HG02884 (cell line): Measurements from ENCODE around the gene BCL2.

Source experiments
- ATAC-seq: cut with Tn5 transposase; IDR thresholded peaks from one replicate; pipeline ENCODE4 v1.9.1; 2021; ENCODE audit warnings: mild to moderate bottlenecking, moderate library complexity; ENCODE audit not compliant: unreplicated experiment

Gene BCL2

DNA sequence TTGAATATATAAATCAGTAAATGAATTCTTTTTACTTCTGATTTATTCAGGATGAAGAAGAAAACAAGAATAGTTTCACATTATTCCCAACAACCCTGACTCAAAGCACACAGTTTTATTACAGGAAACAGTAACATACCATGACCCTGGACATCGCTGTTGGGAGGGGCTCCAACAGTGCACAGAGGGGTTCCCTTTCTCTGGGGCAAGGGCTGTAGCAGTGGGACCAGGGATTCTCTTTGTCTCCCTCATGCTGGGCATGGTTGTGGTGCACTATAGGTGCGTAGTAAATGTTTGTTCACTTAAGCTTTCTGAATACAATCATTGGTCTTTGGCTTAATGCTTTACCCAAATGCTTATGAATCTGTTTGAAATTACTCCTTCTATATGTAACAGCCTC is 189.4 kb downstream of the BCL2 start:
- no peak for ATAC-seq

DNA sequence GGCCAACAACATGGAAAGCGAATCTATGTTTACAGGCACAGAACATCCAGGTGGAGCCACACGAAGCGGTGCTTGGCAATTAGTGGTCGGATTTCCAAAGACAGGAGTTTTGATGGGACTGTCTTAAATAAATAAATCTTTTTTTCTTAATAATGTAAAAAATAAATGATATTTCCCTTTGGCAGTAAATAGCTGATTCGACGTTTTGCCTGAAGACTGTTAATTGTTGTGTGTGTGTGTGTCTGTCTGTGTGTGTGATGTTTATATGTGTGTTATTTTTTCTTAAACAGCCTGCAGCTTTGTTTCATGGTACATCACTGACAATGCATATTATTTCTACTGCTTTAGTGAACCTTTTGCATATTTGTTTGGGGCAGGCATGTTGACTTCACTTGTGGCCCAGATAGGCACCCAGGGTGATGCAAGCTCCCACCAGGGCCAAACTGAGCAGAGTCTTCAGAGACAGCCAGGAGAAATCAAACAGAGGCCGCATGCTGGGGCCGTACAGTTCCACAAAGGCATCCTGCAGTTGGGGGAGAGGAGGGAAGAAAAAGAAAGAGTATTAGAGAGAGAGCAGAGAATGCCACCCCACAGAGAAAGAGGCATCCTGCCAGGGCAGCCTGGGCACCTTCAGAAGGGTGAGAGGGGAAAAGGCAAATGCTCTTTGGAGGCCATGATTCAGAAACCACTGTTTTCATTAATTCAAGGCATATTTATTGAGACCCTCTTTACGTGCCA is 191.2 kb downstream of the BCL2 start:
- ATAC-seq = no peak

DNA sequence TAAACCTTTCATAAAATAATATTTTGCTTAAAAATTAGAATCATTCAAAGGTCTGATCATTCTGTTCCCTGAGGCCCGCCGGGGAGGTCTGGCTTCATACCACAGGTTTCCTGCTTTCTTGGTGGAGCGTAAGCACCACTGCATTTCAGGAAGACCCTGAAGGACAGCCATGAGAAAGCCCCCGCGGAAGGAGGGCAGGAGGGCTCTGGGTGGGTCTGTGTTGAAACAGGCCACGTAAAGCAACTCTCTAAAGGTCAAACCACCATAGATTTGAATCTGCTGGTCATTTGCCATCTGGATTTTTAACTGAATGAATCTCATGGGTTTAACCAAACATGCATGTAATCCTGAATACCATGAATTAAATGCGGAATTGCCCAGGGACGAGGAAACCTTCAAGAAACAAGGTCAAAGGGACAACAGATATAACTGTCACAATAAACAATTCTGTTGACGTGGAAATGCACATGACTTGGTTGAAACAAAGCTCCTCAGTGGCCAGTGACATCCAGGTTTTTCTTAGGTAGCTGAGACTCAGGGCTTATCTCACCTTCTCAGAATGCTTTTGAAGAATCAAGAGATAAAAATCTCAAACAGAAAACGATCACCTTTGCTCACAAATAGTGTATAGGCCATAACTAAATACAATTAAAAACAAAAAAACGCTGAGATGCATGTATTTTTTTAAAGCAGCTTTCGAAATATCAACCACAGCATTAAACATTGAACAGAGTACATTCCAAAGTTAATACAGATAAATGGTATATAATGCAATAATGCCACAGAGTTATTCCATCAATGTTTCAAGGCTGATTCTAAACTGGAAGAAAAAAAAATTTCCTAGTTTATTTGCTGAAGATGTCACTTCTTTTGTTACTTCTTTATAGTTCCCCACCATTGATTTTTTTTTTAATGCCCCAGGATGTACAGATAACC is 193.2 kb downstream of the BCL2 start:
- ATAC-seq = no peak

DNA sequence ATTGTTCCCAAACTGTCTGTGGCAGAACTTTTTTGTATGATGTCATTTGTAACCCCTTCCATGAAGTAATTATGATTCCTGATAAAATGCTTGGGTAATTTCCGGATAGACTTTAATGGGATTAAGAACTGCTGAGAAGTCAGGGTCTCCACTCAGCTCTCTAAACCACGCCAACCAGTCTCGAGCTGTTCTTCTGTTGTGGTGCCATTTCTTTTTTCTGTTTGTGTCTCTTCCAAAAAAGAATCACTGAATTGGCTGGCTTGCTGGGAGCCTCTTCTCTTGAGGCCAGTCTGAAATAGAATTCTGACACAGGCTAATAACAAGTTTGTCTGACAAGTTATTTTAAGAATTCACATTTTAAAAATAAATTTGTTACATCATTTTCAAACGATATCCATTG is 198.9 kb downstream of the BCL2 start:
- ATAC-seq = no peak

DNA sequence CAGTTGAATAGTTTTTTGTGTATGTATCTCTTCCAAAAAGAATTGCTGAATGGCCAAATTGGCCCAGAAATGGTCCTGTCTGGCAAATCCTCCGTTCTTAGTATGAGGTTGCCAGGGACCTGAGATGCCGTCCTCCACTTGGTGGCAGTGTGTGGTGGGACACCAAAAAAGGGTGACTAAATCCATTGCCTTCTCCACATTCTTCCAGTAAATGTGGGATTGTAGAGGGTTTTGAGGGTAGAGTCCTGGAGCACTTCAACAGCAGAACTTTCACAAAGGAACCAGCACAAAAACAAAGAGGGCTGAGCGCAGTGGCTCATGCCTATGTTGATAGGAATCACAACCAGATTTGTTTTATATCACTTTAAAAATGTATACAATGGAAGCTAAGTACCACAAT is 199.9 kb downstream of the BCL2 start:
- no peak for ATAC-seq

DNA sequence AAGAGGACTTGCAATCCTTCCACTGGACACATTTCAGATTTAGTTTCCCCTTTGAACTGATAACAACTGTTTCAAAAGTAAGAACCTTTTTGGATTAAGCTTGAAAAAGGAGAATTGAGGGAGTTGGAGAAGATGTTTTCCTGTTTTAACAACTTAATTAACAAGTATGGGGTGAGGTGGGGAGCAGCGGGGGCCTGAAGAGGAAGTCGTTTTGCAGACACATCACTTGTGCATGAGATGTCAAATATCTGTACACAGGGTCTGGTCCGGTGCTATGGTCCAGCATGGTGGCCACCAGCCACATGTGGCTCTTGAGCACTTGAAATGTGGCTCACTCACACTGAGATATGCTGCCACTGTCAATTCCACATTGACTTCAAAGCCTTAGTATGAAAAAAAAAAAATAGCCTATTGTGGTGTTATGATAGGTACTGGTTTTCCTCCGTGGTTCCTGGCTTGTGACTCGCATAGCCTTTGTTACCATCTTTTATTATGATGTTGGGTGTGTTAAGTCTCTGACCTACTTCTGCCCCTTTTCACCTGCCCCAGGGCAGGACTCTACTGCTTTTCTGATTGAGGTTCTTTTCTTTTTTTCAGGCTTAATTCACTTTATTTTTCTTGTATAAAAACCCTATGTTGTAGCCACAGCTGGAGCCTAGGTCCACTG is 205.5 kb downstream of the BCL2 start:
- no peak for ATAC-seq

DNA sequence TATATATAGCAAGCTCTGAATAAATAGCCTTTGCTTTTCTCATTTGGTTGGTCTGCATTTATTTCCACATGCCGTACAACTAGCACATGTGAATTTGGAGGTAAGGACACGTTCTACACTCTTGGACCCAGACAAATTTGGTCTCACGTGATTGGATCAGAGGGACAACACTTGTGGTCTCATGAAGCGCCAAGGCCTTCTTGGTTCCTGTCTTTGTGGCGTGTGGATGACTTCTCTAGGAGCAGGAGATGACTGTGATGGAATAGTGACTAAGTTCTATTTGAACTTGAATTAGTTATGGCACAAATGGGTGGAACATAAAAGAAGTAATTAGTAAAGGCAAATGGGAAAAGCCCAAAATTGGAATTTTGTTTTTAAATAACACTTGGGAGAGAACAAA is 206.9 kb downstream of the BCL2 start:
- no peak for ATAC-seq

DNA sequence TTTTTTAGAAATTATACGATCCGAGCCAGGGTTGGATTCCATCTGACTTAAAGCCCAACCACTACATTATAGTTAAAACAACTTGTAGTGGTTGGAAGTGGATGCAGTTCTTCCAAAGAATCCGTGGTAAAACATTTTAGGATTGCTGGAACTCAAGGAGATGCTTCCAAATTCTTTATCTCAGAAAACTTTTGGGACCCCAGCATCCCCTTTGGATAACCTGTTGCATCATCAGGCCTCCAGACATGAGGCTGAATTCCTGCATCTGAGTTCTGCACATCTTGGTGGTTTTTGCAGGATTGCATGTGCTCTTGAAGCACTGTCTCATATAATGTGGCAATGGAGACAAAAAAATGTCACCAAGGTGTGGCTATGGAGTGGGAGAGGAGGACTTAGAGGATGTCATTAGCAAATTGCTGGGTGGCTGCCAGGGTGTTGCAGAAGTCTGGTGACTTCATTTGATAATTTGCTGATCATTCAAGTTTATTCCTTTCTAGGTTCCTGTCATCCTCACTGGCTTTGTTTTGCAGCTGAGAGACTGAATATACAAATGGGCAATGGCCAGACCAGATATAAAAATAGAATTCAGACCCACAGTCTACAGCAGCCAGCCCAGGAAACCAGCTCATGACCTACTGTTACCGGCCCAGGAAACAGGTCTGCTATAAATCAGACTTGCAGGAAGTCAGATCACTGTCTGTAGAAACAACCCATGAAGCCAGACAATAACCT is 207.7 kb downstream of the BCL2 start:
- ATAC-seq = peak; percentile 45

DNA sequence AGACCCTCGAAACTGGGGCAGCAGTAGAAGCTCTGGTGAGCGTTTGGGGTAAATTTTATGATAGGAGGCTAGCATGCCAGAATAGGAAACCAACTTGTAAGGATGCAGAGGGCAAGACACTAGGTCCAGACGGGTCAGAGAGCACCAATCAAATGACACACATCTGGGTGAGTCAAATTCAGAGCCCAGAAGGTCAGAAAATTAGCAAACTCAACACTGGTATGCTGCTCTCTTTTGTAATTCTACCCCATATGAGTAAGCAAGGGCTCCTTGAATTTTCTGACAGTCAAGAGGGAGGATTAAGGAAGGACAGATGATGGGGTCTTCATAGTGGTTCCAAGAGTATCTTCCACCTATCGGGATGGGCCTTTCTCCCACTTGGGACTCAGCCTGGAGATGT is 209.8 kb downstream of the BCL2 start:
- no peak for ATAC-seq

DNA sequence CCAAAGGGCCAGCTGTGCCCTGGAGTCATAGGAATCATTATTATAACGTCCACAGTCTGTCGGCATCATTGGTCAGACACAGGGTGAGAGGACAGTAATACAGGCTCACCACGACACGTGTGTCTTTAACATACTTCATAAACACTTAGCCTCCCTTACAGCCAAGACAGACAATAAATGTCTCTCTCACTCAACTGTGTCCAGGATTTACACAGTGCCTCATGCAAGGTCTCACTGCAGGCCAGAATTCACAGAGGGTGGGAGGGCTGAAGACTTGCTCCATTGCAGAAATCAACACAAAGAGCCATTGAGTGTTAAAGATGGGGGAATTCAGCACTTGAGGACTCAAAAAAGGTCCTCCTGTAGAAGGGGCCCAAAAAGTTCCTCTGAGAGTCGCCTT is 210.5 kb downstream of the BCL2 start:
- ATAC-seq = no peak

DNA sequence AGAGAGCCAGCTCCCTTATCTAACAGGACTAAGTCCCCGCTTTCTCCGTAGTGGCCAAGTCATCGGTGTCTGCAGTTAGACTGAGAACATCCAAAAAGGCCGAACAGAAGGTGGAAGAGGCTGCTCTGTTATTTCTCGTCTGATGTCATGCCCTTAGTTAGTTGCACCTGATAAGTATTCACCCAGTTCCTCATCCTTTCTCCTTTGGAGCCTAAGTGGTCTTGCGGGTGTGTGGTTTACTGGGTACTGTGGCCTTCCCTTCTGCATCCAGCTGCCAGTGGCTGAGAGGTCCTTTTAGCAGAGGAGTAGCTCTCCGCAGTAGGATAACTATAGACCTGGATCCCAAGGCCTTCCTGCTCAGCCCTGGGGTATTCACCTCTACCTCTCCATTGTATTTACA is 211.6 kb downstream of the BCL2 start:
- ATAC-seq = no peak

DNA sequence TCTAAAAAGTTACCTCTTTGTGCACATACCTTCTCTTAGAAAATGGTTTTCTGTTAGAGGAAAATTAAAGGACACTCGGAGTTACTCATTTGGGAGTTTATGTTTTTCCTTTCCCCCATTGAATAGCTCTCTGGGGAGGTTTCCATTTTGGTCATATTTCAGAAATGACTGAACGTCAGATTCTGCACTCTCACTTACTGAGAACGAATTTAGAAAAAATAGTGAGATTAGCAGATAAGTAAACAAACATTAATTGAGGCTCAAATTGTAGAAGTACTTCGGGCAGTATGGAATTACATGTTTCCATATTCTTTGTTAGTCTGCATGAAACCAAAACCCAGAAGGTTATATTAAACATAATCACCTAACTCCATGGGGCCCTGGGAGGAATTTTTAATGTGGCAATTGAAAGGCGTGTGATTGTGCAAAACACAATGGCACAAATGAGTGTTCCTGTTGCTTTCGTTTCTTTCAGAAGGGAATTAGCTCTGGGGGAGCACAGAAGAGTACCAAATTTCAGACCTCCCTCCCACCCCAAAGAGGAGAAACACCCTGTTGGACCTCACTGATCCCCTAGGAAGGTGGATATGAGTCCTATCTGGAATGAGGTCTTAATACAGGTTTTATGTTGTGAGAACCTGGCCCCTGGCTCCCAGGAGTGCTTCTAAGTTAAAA is 212.3 kb downstream of the BCL2 start:
- ATAC-seq = peak; percentile 52

DNA sequence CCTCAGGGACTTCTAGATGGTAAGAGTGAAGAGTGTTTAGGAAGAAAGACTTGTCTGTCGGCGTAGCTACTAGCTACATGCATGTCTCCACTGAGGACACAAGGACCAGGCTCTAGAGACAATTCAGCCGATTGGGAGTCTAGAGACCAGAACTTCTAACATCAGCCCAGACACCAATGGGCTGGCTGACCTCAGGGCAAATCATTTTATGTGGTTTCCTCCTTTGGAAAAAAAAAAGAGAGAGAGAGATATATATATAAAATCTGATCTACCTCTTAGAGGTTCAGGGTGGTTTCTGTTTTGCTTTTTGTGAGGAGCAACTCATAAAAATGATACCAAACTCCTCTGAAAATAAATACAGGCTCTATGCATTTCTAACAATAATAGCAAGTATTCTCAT is 212.8 kb downstream of the BCL2 start:
- ATAC-seq = peak; percentile 32

DNA sequence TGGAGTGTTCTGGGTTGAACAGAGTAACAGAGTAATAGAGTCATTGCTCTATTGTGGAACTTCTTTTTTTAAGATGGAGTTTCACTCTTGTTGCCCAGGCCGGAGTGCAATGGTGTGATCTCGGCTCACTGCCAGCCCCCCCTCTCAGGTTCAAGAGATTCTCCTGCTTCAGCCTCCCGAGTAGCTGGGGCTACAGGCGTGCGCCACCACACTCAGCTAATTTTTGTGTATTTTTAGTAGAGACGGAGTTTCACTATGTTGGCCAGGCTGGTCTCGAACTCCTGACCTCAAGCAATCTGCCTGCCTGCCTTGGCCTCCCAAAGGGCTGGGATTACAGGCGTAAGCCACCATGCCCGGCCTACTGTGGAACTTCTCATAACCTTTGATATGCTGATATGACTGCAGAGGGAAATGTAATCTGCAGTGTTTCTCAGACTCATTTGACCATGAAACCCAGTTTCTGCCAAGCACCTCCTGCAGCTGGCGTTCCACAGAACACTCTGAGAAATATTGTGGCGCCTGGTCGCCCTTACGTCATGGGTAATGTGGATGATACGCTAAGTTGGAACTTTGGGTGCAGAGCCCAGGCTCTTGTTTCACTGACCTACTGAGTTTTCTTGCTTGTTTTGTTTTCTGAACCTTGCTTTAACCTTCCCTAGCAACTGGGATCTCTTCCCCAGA is 213.8 kb downstream of the BCL2 start:
- peak; percentile 55 for ATAC-seq

DNA sequence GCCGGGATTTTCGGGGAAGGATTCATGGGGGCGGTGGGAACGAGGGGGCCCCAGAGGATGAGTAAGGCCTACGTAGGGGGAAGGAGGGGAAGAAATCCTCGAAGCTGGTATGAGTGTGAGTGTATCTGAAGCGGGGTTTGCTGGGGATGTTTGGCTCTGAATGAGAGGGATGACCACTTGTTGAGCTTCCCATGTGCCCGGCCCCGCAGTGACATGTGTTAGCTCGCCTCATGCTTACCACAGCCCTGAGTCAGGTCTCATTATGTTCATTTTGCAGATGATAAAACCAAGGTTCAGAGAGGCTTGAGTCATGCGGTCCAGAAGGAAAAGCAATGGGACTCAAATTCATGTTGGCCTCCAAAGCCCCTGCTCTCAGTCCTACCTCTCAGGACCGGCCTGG is 214.7 kb downstream of the BCL2 start:
- ATAC-seq = no peak

DNA sequence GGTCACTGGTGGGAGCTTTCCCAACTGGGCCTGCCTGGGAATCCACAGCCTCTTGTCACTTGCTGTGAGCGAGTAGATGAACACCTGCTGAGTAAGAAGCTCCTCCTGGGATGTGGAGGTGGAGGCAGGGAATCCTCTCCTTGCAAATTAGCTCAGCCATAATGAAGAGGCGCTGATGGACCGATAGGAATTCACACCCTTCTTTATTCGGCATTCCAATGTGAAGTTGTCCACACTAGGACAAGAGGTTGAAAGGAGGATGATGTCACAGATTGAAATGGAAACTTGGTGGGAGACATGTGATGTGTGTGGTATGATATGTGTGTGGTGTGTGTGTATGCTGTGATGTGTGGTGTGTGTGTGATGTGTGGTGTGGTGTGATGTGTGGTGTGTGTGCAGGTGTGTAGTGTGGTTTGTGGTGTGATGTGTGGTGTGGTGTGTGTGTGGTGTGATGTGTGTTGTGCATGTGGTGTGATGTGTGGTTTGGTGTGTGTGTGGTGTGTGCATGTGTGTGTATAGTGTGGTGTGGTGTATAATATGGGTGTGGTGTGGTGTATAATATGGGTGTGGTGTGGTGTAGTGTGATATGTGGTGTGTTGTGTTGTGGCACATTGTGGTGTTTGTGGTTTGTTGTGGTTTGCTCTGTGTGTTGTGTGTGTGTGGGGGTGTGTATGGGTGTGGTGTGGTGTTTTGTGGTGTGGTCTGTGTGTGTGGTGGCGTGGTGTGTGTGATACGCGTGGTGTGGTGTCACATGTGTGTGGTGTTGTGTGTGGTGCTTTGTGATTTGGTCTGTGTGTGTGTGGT is 216.4 kb downstream of the BCL2 start:
- ATAC-seq = no peak

DNA sequence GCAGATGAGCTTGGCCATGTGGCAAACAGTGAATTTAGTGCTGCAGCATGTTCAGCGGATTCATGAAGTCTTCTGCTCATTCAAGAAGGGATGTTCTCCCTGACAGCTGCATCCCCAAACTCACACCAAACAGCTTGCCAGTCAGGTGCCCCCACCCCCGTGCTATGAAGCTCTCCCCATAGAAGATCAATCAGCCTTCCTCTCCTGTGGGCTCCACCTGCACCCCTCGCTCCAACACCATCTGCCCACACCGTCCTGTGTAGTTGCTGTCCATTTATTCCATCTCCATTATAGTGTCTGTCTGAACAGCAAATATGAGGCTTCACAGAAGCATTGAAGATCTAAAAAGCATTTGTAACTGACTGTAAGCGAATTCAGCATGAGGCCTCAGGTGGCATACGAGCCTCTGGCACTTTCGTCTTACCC is 218.9 kb downstream of the BCL2 start:
- no peak for ATAC-seq

DNA sequence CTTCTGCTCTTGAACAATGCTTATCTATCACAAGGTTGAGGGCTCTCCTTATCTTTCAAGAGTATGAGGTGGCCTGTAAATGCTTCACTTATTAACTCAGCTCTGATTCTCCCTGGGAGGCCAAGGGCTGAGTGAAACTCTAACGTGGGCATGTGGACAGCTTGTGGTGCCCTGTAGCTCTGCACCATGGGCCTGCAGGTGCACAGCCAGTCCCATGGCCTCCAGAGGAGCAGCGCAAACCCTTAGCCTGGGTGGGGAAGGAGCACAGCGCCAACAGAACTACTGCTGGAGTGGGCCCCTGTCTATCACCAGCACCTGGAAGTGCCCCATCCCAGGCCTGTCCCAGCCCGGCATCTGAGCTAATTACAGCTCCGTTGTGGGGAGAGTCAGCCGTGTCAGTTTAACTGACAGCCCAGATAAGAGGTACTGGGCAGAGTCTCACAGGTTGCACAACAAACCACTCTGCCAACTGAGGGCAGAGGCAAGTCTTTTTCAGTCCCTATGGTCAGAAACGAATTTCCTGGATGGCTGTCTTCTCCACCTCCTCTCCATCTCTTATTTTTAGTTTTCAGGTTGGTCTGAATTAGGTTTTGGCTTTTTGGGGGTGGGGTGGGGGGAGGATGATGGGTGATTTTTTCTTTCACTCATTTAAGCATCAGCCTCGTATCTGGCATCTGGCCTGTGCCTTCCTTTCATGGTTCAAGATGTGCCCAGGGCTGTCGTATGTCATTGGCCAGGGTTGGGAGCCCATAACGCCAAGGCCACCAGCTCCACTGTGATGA is 219.5 kb downstream of the BCL2 start:
- no peak for ATAC-seq
